Ramos (cell line): ENCODE measurements around the gene NOP9.

Source experiments
- in situ Hi-C: fragments of 300-500 bp; cut with MboI; formaldehyde crosslinking; loops from one replicate; pipeline ENCODE4 v1.14.3; 2022; ENCODE audit warnings: low sequenced_read_pairs; ENCODE audit not compliant: unreplicated experiment

The NOP9 gene, protein sequence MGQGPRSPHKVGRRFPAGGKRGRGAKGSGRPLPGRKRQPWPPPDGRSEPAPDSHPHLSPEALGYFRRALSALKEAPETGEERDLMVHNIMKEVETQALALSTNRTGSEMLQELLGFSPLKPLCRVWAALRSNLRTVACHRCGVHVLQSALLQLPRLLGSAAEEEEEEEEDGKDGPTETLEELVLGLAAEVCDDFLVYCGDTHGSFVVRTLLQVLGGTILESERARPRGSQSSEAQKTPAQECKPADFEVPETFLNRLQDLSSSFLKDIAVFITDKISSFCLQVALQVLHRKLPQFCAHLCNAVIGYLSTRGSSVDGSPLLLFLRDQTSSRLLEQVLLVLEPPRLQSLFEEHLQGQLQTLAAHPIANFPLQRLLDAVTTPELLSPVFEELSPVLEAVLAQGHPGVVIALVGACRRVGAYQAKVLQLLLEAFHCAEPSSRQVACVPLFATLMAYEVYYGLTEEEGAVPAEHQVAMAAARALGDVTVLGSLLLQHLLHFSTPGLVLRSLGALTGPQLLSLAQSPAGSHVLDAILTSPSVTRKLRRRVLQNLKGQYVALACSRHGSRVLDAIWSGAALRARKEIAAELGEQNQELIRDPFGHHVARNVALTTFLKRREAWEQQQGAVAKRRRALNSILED

DNA sequence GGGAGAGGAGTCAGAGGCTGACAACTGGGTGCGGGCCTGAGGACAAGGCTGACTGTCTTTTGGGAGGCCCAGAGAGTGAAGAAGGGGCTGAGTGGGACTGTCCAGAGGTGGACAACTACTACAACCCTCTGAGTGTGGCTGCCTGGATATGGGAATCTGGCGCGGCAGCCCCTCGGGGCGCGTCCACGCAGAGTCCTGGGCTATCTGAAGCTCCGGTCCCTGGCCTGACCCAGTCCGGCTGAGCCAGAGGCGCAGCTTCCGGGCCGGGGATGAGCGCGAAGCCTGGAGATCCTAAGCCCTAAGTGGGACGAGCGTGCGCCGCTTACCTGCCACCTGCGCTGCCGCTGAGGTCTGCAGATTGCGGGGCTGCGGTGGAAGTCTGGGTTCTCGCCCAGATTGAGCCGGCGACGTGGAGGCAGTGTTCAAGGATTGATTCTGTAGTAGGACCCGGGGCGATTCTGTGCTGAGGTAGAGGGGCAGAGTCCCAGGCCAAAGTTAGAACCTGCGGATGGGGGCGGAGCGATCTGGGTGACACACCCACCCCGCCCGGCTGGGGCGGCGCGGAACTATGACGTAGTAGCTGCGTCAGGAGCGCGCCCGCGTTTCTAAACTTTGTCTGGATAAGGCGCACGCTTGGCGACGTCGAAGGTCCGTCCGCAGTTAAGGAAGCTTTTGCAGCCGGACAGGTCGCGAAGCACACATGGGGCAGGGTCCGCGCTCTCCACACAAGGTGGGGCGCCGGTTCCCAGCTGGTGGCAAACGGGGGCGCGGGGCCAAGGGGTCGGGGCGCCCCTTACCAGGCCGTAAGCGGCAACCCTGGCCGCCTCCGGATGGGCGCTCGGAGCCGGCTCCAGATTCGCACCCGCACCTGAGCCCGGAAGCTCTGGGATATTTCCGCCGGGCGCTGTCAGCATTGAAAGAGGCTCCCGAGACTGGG, at the start of gene NOP9, which contains the start of gene DHRS1:
NOP9 (plus strand) TSS at position 596 of the 937 bp plus-strand sequence; CDS start at position 701, 105 bp downstream.
DHRS1 (minus strand) TSS at position 526 of the 937 bp plus-strand sequence. CDS start 674 bp downstream, outside the sequence.
- in situ Hi-C loops: loop anchor here (5.0 kb wide), 1 partner anchor 57 kb away; the partner anchor contains the start of gene TINF2

DNA sequence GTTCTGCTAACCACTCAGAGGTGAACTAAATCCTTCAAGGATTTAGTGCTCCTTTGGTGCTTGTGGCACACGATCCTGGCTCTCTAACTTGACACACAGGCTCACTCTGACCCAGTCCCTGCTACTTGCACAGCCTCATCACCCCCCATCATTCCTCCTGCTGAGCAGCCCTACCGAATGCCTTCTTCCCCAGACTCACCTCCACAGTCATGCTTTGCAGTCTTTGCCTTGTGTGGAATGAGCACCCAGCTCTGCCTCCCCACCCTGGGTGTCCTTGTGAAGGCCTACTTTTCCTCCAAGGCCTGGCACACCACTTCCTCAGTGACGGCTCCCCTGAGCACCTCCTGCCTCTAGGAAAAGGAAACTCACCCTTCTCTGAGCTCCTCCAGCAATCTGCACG, 49.3 kb upstream of the NOP9 start:
- in situ Hi-C loops: no loop called here

DNA sequence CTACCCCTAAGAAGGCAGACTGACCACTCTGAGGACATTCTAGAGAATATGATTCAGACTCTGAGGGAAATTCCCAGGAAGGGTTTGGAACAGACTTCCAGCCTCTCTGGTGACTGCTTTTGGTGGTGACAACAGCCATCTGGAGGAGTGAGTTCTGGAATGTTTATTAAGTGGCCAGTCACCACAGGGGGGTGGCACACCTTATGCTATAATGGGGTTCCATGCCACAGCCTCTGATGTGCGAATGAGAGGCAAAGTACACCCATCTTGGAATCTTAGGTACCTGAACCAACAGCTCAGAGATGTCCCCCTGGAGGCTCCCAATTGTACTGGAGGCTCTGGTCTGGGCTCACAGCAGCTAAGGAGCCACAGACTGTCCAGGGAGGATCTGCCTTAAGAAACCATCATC, 47.8 kb upstream of the NOP9 start:
- in situ Hi-C loops: no loop called here

DNA sequence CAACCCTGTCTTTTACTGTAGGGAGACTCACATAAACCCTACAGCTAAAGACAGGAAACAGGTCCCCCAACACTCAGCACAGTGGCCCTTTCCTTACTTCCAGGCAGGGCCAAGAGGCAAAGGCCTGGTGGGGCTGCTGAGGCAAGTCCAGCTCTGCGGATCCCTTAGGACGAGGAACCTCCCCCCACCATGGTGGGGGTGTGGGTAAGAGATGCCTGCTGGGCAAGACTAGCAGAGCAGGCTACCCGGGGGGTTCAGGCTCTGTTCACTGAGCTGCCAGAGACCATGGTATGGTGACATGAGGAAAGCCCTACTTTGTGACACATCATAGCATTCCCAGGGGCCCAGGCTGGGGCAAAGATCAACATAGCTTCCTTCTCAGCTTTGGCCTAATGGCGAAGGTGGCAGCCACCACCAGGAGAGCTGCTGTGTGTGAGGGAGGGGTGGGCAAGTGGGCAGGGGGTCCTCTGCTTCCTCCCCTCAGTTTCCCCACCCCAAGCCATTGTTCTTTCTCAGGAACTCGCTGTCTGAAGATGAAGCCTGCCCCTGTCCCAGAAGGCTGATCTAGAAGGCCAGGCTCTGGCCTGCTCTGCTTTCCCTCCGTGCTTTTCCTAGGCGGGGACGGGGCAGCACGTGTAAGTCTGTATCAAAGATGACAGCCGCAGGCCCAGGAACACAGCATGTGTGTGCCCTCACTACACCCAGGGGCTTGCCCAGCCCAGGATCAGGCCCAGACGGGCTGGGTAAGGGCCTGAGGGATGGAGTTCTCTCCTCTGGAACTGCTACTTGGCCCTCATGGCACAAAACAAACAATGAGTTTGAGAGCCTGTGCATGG, 47.1 kb upstream of the NOP9 start:
- in situ Hi-C loops: no loop called here

DNA sequence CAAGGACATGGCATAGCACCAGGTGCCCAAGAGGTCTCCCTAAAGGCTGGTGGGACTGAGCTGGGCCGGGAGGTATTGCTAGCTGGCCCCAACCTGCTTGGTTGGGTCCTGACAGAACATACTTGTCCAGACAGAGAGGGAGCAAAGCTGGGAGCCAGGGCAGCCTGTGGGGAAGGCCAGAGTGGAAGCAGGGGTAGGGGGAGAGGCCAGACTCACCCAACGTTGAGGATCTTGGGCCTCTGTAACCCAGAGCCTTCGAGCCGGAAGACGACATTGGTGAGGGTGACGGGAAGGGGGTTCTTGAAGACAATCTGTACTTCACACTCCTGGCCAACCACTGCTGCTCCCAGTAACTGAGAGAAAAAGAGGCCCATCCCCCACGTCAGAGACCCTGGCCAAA, 45.7 kb upstream of the NOP9 start:
- in situ Hi-C loops: no loop called here

DNA sequence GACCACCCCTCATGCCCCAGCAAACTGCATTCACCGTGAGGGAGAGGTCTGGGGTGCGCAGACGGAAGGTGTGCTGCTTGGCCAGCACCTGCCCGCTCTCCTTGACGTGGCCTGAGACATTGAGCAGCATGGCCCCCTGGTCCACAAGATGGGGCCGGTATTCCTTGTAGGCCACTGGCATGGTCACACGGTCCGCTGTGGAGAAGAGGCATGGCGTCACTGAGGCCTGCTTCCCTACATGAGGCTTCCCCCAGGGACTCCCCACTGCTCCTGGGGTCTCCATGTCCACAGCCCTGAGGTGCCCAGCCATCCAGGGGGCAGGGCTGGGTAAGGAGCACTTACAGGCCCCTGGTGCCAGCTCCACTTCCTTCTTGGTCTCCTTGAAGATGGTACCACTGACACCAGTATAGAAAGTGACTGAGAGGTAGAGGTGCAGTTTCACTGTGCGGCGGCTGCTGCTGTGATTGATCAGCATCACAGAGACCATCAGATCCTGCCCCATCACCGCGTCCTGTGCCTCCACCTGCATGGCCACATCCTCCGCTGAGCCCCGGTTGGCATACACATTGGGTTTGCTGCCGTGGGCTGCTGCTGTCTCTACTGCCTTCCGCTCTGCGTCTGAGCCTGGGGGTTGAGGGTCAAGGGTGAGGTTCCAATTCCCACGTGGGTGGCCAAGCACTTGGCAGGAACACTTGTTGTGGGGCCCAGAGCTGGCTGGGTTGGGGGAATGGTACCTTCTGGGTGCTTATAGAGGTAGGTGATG, 44.8 kb upstream of the NOP9 start:
- in situ Hi-C loops: no loop called here

DNA sequence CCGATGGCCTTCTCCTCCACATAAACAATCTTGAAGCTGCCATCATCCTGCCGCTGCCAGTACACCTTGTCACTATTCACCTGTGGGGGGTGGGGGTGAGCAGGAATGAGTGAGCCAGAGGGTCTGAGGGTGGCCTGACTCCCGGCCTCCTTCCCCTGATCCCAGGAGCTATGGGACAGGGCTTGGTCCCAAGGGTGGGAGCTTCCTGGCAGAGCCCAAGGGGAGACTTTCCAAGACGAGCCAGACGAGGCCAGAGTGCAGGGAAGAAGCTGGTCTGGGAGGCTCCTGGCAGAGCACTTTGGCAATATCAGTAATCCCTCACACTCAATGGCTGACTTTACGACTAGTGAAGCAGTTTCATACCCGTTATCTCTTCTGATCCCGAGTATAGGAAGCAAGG, 44.2 kb upstream of the NOP9 start:
- in situ Hi-C loops: no loop called here

DNA sequence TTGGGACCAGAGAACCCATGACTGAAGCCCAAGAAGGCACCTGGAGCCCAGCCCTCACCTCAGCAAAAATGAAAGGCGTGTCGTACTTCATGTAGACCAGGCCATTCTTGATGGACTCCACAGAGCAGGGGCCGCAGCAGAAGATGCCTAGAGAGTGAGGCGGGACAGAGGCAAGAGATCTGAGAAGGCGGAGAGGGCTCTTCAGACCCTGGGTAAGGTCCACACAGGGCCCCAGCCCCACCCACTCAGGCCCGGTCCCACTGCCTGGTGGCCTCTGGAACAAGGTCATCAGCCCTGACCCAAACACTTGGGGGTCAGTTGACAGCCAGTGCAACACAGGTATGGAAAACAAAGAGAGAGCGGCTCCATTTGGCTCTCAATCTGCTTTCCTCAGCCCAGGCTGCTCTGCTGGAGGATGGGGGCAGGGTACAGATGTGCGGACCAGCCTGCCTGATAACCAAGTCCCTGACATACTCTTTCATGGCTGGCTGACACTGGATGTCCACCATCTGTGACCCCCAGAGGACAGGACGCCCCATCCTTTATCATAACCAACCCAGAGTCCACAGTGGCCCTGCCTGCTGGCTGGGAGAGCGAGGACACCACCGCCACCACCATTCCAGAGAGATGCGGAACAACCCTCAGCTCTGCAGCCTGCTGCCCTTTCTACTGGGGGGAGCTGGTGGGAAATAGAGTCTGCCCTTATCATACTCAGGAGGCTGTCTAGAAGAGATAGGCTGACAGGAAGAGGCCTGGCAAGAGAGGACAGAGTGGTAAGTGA, 43.5 kb upstream of the NOP9 start:
- in situ Hi-C loops: no loop called here

DNA sequence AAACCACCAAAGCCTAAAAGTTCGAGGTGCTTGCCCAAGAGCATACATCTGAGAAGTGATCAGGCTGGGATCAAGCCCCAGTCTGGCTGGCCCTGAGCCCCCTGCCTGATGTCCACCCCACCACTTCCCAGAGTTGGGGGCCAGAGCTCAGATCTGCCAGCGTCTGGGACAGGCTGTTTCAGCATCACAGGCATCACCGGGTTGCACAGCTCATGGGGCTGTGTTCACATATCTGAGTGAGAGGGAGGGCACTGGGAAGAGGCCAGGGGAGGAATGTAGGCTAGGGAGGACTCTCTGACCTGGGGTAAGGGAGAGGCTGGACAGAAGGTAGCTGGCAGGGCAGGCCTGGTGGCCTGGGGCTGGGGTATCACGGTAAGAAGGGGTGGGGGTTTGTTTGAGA, 42.7 kb upstream of the NOP9 start:
- in situ Hi-C loops: no loop called here

DNA sequence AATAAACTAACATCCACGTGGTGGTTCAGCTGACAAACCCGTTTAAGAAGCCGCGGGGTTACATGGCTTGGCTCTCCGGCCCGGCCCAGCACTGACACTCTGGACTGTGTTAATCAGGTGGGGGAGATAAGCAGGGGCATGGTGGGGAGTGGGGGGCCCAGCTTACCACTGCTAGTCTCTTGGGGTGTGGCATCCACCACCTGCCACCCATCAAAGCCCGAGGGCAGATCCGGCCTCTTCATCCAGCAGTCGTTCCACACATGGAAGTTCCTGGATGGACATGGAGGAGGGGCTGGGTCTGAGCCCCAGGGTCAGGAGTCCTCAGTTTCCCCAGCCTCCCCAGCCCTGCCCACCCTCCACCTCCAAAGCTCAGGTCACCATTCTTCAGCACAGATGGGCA, 41.5 kb upstream of the NOP9 start:
- in situ Hi-C loops: no loop called here

DNA sequence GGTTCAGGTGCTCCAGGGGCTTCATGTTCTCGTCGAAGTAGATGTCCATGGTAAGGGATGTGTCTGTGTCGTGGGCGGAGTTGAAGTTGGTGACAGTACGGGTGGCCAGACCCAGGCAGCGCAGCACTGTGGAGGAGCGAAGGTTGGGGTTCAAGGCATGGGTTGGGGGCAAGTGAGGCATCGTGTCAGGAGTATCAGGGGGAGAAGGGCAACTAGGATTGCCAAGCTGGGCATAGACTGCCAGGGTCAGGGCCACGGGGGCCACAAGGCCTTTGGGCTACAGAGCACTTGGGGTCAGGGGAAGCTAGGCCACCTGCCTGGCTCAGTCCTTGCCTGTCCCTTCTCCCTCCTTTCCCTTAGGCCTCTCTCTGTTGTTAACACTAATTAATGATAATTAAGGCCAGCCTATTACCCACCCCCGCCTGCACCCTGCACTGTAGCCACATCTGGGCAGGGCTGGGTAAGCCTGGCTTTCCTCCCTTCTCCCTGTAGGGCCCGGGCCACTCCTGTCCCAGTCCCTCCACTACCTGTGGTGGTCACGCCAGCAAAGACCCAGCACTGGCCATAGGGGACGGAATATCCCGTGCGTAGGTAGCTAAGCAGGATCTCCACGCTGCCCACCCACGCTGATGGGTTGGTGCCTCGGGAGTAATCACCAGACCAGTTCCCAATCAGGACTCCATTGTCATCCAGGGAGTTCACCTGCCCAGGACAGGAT, 40.9 kb upstream of the NOP9 start:
- in situ Hi-C loops: no loop called here

DNA sequence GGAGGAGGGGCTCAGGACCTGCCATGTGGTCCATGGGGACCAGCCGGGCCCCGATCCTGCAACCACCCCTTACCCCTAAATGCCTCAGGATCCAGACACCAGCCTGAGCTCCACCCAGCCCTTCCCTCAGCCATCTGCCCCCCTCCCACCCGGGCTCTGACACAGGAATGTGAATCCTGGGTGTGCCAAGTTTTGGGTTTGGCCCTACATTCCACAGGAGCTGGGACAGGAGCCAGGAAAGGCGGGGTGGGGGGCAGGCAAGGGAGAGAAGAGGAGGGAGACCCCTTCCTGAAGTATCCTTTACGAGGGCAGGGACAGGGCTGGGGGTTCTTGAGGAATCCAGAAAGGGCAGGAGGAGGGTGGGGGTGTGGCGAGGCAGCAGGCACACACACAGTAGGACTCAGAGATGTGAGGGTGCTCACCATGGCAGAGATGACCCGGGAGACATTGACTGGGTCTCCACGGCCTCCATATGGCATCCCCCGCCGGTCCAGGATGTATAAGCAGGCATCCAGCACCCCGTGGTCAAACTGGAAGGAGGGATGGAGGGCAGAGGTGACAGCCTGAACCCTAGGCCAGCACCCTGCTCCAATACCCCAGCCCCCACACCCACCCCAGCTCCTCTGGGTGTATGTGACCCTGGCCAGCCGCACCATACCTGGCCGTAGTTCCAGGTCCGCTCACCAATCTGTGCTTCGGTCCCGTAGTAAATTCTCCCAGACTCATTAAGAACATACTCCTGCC, 40.2 kb upstream of the NOP9 start:
- in situ Hi-C loops: no loop called here

DNA sequence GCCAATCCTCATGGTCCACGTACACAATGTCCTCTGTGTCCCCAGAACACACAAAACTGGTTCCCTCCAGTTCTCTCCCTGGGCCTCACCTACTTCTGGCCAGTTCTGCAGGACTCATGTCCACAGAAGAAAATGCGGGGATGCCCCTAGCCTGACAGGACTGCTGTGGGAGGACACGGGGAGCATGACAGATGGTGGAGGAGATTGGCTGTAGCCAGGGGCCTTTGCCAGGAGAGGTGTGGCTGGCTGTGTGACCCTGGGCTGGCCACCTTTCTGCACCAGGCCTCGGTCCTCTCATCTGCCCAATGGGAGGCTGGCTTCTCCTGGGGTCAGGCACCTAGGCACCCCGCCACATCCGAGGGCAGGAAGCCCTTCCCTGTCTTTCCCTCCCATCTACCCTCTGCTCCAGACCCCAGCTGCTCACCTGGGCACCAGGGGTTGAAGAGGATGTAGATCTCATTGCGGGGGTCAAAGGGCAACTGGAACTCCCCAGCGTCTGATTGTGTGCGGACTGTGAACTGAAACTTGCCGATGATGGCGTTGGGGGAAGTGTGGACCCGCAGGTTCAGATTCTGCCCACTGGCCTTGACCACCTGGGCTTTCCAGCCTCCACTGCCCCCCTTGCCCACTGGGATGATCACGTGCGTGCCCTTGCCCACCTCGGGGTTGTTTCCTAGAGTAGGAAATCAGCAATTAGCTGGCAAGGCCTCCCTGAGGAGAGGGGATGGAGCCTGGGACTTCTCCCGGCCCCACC, 39.4 kb upstream of the NOP9 start:
- in situ Hi-C loops: no loop called here

DNA sequence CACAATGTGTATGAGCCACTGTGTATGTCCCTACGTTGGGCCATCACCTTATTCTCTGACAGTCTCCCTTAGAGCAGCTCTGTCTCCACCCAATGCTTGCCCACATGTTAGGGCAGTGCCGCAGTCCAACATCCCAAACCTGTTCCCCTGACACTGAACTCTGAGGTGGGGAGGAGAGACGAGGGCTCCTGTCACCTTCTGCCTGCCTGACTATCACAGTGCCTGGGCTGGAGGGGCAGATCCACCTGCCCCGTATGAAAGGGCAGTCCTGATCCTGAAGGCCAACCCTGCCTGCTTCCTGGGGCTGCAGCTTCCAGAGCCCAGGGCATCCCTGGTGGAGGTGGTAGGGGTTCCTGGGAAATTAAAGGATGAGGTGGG, 38.9 kb upstream of the NOP9 start:
- in situ Hi-C loops: no loop called here

DNA sequence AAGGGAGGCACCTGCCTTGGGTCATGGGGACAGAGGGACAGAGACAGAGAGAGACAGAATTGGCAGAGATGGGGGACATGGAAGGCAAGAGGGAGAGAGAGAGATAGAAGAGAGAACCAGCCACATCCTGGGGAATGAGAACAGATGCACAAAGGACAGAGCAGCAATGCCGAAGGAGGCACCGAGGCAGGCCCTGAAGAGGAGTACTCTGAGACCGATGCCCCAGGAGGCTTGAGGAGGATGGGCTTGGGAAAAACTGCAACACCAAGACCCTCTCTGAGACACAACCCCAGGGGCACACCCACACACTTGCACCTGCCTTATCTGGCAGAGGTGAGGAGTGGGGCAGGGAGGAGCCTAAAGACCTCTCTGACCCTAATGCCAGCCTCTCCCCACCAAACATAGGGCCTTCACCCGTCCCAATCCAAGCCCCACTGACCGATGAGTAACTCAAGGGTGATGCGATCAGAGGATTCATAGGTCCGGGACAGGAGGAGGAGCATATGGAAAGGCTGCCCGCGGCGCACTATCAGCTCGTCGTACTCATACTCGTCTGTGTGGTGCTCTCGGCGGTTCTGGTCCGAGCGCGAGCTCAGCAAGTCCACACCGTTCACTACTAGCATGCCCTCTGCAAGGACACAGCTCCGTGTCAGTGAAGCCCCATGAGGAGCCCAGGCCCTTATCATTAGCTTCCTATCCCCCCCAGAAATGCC, 38.2 kb upstream of the NOP9 start:
- in situ Hi-C loops: no loop called here

DNA sequence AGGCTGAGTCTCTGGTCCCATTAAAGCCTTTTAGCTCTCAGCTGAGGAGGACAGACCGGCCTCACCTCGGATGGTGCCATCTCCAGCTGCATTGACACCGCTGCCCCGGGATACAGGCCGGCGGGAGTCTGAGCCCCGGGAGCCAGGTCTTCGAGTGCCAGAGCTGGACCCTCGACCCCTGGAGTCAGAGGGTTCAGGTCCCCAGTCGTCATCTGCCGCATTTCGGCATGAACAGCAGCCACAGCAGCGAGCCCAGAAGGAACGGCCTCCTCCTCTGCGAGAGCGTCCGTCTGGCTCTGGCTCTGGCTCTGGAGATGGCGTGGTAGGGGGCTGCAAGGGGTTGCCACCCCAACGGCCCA, 37.7 kb upstream of the NOP9 start:
- in situ Hi-C loops: no loop called here
